HG03159 (cell line): Measurements from ENCODE around the gene RAB4B.
"Not testable (repeated sequence)": the region's sequence is repeated elsewhere in the genome, so short reads cannot be mapped to it uniquely, and the experiment has no call there.

ENCODE experiments used
- ATAC-seq: cut with Tn5 transposase; IDR thresholded peaks from one replicate; pipeline ENCODE4 v1.9.1; 2021; ENCODE audit warnings: mild to moderate bottlenecking, moderate library complexity; ENCODE audit not compliant: unreplicated experiment

Gene RAB4B

GRCh38 chr19:40776932-40777644 lies 959 bp upstream of the RAB4B start:
- ATAC-seq, result peak; percentile 60

- ATAC-seq, result no peak
Measured at GRCh38 chr19:40777645-40777936, 456 bp upstream of the RAB4B start.

GRCh38 chr19:40778706-40779284 lies 748 bp downstream of the RAB4B start:
- ATAC-seq, result no peak

- no peak for ATAC-seq
Measured at GRCh38 chr19:40780582-40780981, 2.5 kb downstream of the RAB4B start.

GRCh38 chr19:40781140-40781539 lies 3.1 kb downstream of the RAB4B start:
- no peak for ATAC-seq

- no peak for ATAC-seq
Measured at GRCh38 chr19:40783711-40784110, 5.7 kb downstream of the RAB4B start.

- ATAC-seq, result not testable (repeated sequence)
Measured at GRCh38 chr19:40784146-40784545, 6.1 kb downstream of the RAB4B start.

GRCh38 chr19:40785526-40785925 lies 7.5 kb downstream of the RAB4B start:
- ATAC-seq, result no peak

- ATAC-seq, result no peak
Measured at GRCh38 chr19:40786060-40787037, 8.3 kb downstream of the RAB4B start.

GRCh38 chr19:40791349-40791748 lies 13.3 kb downstream of the RAB4B start:
- ATAC-seq, result no peak

- ATAC-seq, result no peak
Measured at GRCh38 chr19:40791996-40792395, 13.9 kb downstream of the RAB4B start.

GRCh38 chr19:40797166-40797962 lies 19.3 kb downstream of the RAB4B start:
- no peak for ATAC-seq

GRCh38 chr19:40797963-40798682 lies 20.1 kb downstream of the RAB4B start:
- ATAC-seq, result peak; percentile 22

GRCh38 chr19:40798683-40799557 lies 20.9 kb downstream of the RAB4B start, which contains the start of gene EGLN2:
TSS of gene EGLN2 (plus strand) at chr19:40799191. CDS start at chr19:40800573, 1,382 bp downstream.
- ATAC-seq, result peak; percentile 73

GRCh38 chr19:40799558-40800338 lies 21.7 kb downstream of the RAB4B start:
- no peak for ATAC-seq

- no peak for ATAC-seq
Measured at GRCh38 chr19:40800339-40800996, 22.4 kb downstream of the RAB4B start.

- no peak for ATAC-seq
Measured at GRCh38 chr19:40800997-40801377, 22.9 kb downstream of the RAB4B start.
